Vagina (tissue), 2 donors: Measurements from ENCODE around the gene DMAP1.

ENCODE experiments used
- POLR2A ChIP-seq, 2 donors: fragments of 450-650 bp; IDR thresholded peaks; one replicate each; pipeline ENCODE4 v1.6.1; 2017; ENCODE audit warnings: antibody characterized with exemption in 2 of 2, mild to moderate bottlenecking in 2 of 2, moderate library complexity in 2 of 2
- POLR2AphosphoS5 ChIP-seq, 2 donors: sonication (generic); formaldehyde crosslinking; IDR thresholded peaks; one replicate each; pipeline ENCODE4 v1.9.0; 2017; ENCODE audit warnings: antibody characterized with exemption in 2 of 2, mild to moderate bottlenecking in 2 of 2, low read depth in 1 of 2; ENCODE audit not compliant: insufficient read depth in 1 of 2
- TF ChIP-seq, protein P1 (sequence below), 3 experiments: fragments of 450-650 bp in 2 of 3; fragments of 200-600 bp in 1 of 3; sonication (generic) in 1 of 3; IDR thresholded peaks; one replicate each; pipeline ENCODE4 v1.5.1; 2017 to 2019; ENCODE audit warnings: antibody characterized with exemption in 3 of 3, mild to moderate bottlenecking in 2 of 3, moderate library complexity in 2 of 3

- TF ChIP-seq POLR2A (IDR thresholded peaks at IDR 0.05) = no peak
- TF ChIP-seq, protein P1, sequence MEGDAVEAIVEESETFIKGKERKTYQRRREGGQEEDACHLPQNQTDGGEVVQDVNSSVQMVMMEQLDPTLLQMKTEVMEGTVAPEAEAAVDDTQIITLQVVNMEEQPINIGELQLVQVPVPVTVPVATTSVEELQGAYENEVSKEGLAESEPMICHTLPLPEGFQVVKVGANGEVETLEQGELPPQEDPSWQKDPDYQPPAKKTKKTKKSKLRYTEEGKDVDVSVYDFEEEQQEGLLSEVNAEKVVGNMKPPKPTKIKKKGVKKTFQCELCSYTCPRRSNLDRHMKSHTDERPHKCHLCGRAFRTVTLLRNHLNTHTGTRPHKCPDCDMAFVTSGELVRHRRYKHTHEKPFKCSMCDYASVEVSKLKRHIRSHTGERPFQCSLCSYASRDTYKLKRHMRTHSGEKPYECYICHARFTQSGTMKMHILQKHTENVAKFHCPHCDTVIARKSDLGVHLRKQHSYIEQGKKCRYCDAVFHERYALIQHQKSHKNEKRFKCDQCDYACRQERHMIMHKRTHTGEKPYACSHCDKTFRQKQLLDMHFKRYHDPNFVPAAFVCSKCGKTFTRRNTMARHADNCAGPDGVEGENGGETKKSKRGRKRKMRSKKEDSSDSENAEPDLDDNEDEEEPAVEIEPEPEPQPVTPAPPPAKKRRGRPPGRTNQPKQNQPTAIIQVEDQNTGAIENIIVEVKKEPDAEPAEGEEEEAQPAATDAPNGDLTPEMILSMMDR (IDR thresholded peaks at IDR 0.05) = no peak
- no peak for TF ChIP-seq POLR2AphosphoS5 (IDR thresholded peaks at IDR 0.05; ENCODE audit: insufficient read depth in 1 of 2, low read depth in 1 of 2)
Observed at GRCh38 chr1:44244986-44245385, 31.7 kb downstream of the DMAP1 start.
